DOHH2 (cell line): ENCODE measurements around the gene BBS5.

Source experiments
- H3F3A ChIP-seq: fragments of 200-600 bp; sonication (generic), shearing (Covaris generic); 2 replicates; pipeline ENCODE4 v1.6.0; 2016; ENCODE audit warnings: antibody characterized with exemption, mild to moderate bottlenecking; ENCODE audit not compliant: control insufficient read depth, insufficient read depth
- H3K27ac ChIP-seq: fragments of 200-600 bp; sonication (generic); 2 replicates; pipeline ENCODE4 v1.5.1; 2014; ENCODE audit warnings: low read depth, mild to moderate bottlenecking, low read length, moderate library complexity
- H3K27me3 ChIP-seq: fragments of 200-600 bp; sonication (generic); 2 replicates; pipeline ENCODE4 v1.6.1; 2014; ENCODE audit warnings: mild to moderate bottlenecking, low read length, mixed read lengths; ENCODE audit not compliant: control insufficient read depth
- H3K36me3 ChIP-seq: fragments of 200-600 bp; sonication (generic); 2 replicates; pipeline ENCODE4 v1.6.1; 2014; ENCODE audit warnings: mild to moderate bottlenecking, low read length, moderate library complexity, mixed read lengths; ENCODE audit not compliant: control insufficient read depth
- H3K4me1 ChIP-seq: fragments of 200-600 bp; sonication (generic); 2 replicates; pipeline ENCODE4 v1.6.1; 2014; ENCODE audit warnings: mild to moderate bottlenecking, low read length, mixed read lengths; ENCODE audit not compliant: control insufficient read depth
- H3K4me2 ChIP-seq: fragments of 200-600 bp; sonication (generic); 2 replicates; pipeline ENCODE4 v1.6.0; 2014; ENCODE audit warnings: mild to moderate bottlenecking, low read length, moderate library complexity
- H3K4me3 ChIP-seq: fragments of 200-600 bp; sonication (generic); 2 replicates; pipeline ENCODE4 v1.5.1; 2014; ENCODE audit warnings: mild to moderate bottlenecking, low read length, mixed read lengths
- H3K79me2 ChIP-seq: fragments of 200-600 bp; sonication (generic); 2 replicates; pipeline ENCODE4 v1.6.1; 2014; ENCODE audit warnings: mild to moderate bottlenecking, low read length, mixed read lengths; ENCODE audit not compliant: control insufficient read depth
- H3K9me2 ChIP-seq: fragments of 200-600 bp; sonication (generic); replicated peaks from 2 replicates; pipeline ENCODE4 v1.6.1; 2014; ENCODE audit warnings: mild to moderate bottlenecking, low read length, mixed read lengths; ENCODE audit not compliant: control insufficient read depth
- H3K9me3 ChIP-seq: fragments of 200-600 bp; sonication (generic); 2 replicates; pipeline ENCODE4 v1.6.1; 2014; ENCODE audit warnings: antibody characterized with exemption, low read length, mixed read lengths; ENCODE audit not compliant: control insufficient read depth, insufficient read depth
- H4K20me1 ChIP-seq: fragments of 200-600 bp; sonication (generic); 2 replicates; pipeline ENCODE4 v1.6.0; 2014; ENCODE audit warnings: low read depth, mild to moderate bottlenecking, antibody characterized with exemption, low read length, moderate library complexity; ENCODE audit not compliant: control insufficient read depth, insufficient read depth
- EZH2phosphoT487 ChIP-seq: fragments of 200-600 bp; sonication (generic); IDR thresholded peaks from 2 replicates; pipeline ENCODE4 v1.6.1; 2017; ENCODE audit warnings: borderline replicate concordance, mild to moderate bottlenecking, antibody characterized with exemption, low read length, moderate library complexity, mixed read lengths
- TF ChIP-seq, protein P1 (sequence below): fragments of 200-600 bp; sonication (generic); IDR thresholded peaks from one replicate; pipeline ENCODE4 v1.5.1; 2014; ENCODE audit warnings: antibody characterized with exemption, mild to moderate bottlenecking, low read depth, low read length; ENCODE audit not compliant: poor library complexity, severe bottlenecking

Gene BBS5

GRCh38 chr2:169520896-169521295 is 41.6 kb downstream of the BBS5 start:
- no peaks in the 10 kb centered on the region for H3K4me1 ChIP-seq
- no peaks in the 10 kb centered on the region for H3K79me2 ChIP-seq
- TF ChIP-seq EZH2phosphoT487: no peak
- TF ChIP-seq, protein P1, sequence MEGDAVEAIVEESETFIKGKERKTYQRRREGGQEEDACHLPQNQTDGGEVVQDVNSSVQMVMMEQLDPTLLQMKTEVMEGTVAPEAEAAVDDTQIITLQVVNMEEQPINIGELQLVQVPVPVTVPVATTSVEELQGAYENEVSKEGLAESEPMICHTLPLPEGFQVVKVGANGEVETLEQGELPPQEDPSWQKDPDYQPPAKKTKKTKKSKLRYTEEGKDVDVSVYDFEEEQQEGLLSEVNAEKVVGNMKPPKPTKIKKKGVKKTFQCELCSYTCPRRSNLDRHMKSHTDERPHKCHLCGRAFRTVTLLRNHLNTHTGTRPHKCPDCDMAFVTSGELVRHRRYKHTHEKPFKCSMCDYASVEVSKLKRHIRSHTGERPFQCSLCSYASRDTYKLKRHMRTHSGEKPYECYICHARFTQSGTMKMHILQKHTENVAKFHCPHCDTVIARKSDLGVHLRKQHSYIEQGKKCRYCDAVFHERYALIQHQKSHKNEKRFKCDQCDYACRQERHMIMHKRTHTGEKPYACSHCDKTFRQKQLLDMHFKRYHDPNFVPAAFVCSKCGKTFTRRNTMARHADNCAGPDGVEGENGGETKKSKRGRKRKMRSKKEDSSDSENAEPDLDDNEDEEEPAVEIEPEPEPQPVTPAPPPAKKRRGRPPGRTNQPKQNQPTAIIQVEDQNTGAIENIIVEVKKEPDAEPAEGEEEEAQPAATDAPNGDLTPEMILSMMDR: no peak
- no peaks in the 10 kb centered on the region for H3K9me3 ChIP-seq
- H3K27me3 ChIP-seq: no peaks in the 10 kb centered on the region
- H3K4me3 ChIP-seq: no peak overlapping the region
- no peaks in the 10 kb centered on the region for H4K20me1 ChIP-seq
- H3K27ac ChIP-seq: no peak overlapping the region
- H3K4me2 ChIP-seq: no peak overlapping the region
- H3F3A ChIP-seq: no peaks in the 10 kb centered on the region
- H3K9me2 ChIP-seq: no peaks in the 10 kb centered on the region
- H3K36me3 ChIP-seq: no peaks in the 10 kb centered on the region

DNA sequence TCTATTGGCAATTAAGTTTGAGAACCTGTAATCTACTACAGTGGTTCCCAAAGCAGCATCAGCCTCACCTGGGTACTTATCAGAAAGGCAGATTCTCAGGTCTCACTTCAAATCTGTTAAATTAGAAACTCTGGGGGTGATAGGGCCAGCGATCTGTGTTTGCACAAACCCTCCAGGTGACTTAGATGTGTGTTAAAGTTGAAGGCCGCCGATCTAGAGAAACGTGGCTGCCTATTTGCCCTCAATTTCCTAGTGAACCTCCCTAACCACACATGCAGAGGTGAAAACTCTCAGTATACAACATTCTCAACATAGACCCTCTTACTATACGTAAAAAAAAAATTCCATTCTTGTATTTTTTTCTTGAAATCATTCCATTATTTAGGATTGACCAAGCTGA is 44.4 kb downstream of the BBS5 start:
- H3K9me2 ChIP-seq: no peaks in the 10 kb centered on the region
- no peaks in the 10 kb centered on the region for H4K20me1 ChIP-seq
- TF ChIP-seq, protein P1: no peak
- TF ChIP-seq EZH2phosphoT487: no peak
- H3K27ac ChIP-seq: no peak overlapping the region
- no peak overlapping the region for H3K4me3 ChIP-seq
- no peaks in the 10 kb centered on the region for H3K36me3 ChIP-seq
- no peaks in the 10 kb centered on the region for H3F3A ChIP-seq
- no peak overlapping the region for H3K4me2 ChIP-seq
- H3K27me3 ChIP-seq: no peaks in the 10 kb centered on the region
- H3K79me2 ChIP-seq: no peaks in the 10 kb centered on the region
- no peaks in the 10 kb centered on the region for H3K9me3 ChIP-seq
- H3K4me1 ChIP-seq: no peaks in the 10 kb centered on the region

DNA sequence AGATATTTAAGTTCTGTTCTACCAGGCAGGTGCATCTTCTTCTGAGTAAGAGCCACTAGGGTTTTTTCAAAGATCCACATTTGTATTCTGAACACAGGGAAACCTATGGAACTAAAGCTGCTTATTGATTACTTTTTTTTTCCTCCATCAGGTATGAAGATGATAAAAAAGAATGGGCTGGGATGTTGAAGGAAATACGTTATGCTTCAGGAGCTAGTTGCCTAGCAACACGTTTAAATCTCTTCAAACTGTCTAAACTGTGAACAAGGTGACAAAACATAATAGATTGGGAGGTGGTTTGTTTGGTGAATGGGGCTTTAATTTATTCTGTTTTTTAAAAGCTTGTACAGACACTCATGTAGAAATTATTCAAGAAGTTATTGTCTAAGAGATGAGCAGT is 46.1 kb downstream of the BBS5 start:
- TF ChIP-seq, protein P1: no peak
- no peak for TF ChIP-seq EZH2phosphoT487
- Histone ChIP-seq H3K4me3 (no peak overlapping the region), H4K20me1 (no peaks in the 10 kb centered on the region), H3K9me3 (no peaks in the 10 kb centered on the region), H3K9me2 (no peaks in the 10 kb centered on the region), H3K36me3 (peaks cover 3% of the 10 kb centered on the region; the same call in 1 of the 2 replicates), H3K4me1 (no peaks in the 10 kb centered on the region), H3K27ac (no peak overlapping the region), H3F3A (no peaks in the 10 kb centered on the region), H3K4me2 (no peak overlapping the region), H3K79me2 (no peaks in the 10 kb centered on the region), H3K27me3 (no peaks in the 10 kb centered on the region)

DNA sequence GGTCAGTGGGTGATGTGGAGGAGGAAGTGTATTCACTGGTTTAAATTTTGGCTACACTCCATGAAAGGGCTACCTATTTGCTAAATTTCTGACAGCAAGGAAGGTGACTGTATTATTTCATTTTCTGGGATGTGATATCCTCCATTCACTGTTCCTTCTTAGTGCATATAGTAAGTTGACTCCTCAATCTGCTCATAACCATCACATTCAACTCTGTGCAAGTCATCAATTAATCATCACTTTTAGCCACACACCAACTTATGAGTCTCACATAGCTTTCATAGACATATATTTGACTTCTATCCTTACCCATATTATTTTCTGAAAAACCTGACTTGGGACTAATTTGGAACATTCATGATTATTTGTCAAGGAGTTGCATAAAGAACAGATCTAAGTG is 47.2 kb downstream of the BBS5 start:
- H3K4me2 ChIP-seq: no peak overlapping the region
- no peak overlapping the region for H3K4me3 ChIP-seq
- no peak overlapping the region for H3K27ac ChIP-seq
- no peaks in the 10 kb centered on the region for H4K20me1 ChIP-seq
- no peaks in the 10 kb centered on the region for H3K79me2 ChIP-seq
- no peaks in the 10 kb centered on the region for H3K27me3 ChIP-seq
- TF ChIP-seq, protein P1: no peak
- TF ChIP-seq EZH2phosphoT487: no peak
- H3F3A ChIP-seq: no peaks in the 10 kb centered on the region
- no peaks in the 10 kb centered on the region for H3K9me2 ChIP-seq
- no peaks in the 10 kb centered on the region for H3K9me3 ChIP-seq
- H3K4me1 ChIP-seq: no peaks in the 10 kb centered on the region
- peaks cover 3% of the 10 kb centered on the region; the same call in 1 of the 2 replicates for H3K36me3 ChIP-seq
